DMS114 treated with DMSO at 0.1 percent for 48 hours (cell line): Measurements from ENCODE around the gene CLEC11A.

Experiments used
- DNase-seq: peaks from one replicate; lab custom pipeline; 2025; ENCODE audit not compliant: unreplicated experiment; lab: John Stamatoyannopoulos, UW

CLEC11A gene, protein sequence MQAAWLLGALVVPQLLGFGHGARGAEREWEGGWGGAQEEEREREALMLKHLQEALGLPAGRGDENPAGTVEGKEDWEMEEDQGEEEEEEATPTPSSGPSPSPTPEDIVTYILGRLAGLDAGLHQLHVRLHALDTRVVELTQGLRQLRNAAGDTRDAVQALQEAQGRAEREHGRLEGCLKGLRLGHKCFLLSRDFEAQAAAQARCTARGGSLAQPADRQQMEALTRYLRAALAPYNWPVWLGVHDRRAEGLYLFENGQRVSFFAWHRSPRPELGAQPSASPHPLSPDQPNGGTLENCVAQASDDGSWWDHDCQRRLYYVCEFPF

DNA sequence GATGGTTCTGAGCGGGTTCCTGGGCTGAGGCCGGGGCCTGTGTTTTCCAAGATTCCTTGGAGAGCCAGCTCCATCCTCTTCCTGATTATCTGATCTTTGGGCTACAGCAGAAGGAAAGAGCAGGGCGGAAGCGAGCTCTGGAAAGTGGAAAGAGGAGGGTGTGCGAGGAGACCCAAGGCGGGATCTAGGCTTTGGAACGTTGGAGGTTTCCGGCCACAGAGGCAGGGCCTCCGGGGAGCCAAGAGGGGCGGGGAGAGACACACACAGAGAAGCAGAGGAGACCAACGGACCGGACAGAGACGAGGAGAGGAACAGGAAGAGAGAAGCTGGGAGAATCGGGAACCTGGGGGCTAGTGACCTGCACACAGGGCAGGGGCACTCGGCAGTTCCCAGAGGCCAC is at the start of gene CLEC11A:
Gene CLEC11A, plus strand, starts transcription at position 296 of the 400 bp plus-strand sequence. CDS start 162 bp downstream, outside the sequence.
- DNase-seq = no peak

DNA sequence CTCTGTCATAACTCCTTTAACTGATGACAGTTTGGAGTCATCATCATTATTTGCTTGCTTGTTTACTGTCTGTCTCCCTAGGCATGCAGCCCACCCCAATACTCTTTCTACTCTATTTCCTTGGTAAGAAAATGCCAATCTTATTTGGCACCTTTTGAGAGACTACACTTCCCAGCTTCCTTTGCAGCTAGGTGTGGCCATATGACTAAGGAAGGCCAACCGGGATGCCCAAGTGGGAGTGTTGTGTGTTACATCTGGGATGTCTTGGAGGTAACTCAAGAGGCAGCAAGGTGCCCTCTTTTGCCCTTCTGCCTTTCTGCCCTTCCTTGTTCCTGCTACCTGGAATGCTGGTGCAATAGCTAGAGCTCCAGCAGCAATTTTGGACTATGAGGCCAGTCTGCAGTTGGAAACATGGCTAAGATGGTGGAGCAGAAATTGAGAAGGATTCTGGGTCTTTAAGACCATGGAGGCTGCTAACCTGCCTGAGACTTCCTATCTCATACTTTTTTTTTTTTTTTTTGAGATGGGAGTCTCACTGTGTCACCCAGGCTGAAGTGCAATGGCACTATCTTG is 46.5 kb upstream of the CLEC11A start:
- DNase-seq = no peak

GRCh38 chr19:50677636-50678035 is 45.5 kb upstream of the CLEC11A start:
- no peak for DNase-seq

- DNase-seq = no peak
Measured at GRCh38 chr19:50678323-50678722, 44.8 kb upstream of the CLEC11A start.

GRCh38 chr19:50679177-50680125 is 43.7 kb upstream of the CLEC11A start:
- peak; percentile 75 for DNase-seq

DNA sequence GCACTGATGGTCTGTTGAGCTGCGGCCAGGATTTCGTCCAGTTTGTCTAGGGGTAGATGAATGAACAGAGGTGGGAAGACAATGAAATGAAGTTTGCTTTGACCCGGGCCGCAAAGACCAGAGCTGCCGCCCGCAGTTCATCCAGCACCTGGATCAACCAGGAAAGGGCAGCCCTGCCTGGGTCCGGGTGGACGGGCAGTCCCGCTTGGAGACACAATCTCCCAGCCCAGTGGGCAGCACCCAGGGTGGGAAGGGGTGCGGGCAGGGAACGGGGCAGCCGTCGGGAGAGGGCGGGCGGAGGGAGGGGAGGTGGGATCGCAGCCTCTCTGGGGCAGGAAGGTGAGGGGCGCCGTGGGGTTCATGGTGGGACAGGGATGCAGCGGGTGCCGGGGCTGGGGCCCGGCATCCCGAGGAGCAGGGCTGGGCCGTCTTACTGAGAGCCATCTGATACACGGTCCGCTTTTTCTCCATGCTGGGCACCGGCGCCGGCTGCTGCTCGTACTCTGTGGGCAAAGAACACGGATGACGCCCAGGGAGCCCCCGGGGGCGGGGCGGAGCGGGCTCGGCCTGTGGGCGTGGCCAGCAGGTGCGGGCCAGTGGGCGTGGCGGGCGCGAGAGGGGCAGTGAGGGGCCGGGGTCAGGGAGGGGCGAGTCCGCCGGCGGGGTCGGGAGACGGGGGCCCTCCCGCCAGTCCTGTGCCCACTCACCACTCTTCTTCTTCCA is 36.7 kb upstream of the CLEC11A start:
- DNase-seq = no peak

DNA sequence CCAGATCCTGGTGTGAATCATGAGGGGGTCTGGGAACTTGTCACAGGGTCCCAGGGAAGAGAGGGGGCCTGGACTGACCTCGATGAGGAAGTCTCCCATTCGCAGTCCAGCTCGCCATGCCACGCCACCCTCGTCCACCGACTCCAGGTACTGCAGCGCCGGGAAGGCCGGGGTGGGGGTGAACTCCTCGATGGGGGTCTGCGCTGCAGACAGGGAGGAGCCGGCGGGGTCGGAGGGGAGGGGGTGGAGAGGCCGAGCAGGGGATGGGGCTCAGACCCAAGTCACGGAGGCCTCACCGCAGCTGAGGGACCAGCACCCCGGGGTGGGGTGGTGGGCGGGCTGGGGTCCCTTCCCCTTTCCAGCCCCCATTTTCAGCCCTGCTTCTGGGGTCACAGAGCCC is 34.4 kb upstream of the CLEC11A start:
- DNase-seq = no peak

DNA sequence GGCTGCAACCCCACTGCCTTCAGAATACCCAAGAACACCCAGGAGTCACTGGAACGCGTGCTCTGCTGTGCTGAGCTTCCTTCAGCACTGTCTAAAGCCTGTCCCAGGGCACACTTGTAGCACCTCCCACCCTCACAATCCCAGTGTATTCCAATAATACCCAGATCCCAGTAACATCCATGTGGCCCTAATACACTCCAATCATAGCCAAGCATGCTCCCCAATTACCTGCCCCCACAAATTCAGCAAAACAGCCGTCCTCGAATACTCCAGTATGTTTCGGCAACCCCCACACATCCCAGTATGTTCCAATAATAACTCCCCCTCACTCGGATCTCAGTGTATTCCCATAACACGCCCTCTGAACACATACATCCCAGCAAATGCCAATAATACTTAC is 32.7 kb upstream of the CLEC11A start:
- DNase-seq = no peak

DNA sequence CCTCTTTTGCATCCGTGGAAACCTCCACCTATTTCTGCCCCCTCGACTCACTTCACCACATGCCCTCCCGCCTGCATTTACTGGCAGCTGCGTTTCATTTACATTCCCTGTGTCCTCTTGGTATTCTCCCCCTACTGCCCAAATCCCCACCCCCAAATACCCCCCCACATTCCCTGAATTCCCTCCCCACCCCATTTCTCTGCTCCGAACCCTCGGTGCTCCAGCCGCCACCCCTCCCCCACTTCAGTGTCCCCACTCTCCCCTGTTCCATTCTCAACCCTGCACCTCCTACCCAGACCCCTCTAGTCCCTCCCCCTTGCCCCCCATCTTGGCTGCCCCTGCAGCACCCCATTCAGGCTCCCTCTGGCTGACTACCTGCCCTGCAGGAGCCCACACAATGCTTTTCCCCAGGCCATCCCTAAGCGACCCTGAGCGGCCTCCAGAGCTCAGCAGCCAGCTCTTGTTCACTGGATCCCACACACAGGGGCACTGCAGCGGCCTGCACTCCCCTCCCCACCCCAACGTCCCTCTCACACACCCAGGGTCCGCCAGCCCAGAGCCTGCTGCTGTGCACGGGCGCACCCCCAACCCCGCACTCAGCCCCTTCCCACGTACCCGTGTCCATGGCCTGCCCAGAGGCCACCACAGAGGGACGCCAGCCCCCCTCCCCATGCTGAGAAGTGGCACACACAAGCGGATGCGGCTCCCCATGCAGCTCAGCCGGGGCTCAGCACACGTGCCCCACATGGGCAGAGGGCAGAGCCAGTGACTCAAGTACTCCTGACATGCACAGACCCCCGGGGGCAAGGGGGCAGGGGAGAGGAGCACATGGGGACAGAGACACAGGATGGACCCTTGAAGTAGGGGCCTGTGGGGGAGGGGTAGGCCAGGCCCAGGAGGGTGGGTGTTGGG is 29.8 kb upstream of the CLEC11A start:
- no peak for DNase-seq

- DNase-seq = no peak
Measured at GRCh38 chr19:50694815-50695145, 28.4 kb upstream of the CLEC11A start.

DNA sequence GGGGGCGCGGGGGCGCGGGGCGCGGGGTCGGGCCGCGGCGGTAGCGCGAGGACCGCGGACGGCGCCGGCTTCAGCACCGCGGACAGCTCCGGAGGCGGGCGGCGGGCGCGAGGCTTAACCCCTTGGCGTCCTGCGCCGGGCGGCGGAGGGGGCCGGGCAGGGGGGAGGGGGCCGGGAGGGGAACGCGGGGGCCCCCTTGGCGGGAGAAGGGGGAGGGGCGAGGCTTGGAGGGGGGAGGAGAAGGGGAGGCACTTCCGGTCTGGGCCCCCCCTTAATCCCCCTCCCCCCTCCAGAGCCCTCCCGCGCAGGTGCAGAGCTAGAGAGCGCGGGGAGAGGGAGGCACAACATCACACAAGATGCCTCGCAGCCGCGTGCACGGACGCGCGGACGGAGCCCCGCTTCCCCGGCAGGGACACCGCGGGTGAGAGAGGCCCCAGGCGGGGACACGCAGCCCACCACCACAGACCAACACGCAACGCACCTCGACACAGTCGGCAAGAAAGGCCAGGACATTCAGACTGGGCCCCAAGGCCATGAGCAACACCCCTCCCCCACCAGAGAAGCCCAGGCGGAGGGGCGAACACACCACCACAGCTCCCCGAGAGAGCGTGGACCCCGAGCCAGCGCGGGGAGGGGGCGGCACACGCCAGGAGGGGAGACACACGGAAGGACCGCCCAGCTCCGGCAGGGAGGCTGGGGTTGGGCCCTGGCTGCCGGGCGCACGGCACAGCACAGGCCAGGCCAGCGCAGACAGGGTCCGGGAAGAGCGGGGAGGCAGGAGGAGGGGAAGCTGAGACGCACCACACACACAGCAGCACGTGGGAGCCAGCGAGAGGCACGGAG is 27.7 kb upstream of the CLEC11A start:
- no peak for DNase-seq

DNA sequence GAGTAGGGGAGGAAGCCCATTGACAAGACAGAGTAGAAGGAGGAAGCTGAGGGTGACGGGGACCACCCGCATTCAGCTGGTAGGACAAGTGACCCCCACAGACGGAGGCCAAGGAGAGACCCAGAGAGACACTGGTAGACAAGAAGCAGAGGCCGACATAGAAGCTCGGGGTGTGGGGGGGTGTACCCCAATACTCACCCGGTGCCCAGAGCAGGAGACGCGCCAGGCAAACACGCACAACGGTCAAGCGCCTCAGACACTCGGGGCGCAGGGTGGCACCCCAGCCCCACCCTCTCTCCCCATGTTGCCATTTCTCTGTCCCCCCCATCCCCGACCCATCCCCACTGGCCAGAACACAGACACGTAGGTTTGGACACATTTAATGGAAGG is 27.1 kb upstream of the CLEC11A start:
- DNase-seq = no peak

DNA sequence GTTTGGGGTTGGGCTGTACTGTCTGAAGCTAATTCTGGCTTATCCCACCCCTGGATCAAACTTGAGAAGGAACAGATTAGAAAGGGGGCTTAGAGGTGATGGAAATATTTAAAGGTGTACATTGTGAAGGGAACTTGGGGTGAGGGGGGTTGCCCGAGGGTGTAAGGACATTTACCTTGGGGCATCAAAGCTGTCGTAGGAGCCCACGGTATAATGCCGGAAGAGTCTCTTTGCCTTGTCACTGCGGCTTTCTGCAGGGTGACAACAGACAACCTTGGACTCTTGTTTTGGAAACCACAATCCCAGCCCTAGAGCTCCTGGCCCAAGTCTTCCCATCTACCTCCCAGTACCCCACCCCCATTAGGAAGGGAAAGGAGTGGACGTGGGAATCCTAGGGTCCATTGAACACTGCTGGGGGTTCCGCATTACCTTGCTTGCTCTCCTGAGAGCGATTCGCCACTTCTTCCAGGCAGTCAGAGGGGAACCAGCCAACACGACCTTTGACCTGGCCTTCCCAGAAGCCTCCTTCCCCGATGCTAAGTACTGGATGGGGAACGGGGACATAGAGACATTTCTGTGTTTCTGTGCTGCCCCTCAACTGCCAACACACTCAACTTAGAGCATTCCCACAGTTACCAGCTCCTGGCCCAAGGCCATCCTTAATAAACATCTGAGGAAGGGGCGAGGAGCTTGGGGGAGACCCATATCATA is 25.6 kb upstream of the CLEC11A start:
- DNase-seq = no peak

DNA sequence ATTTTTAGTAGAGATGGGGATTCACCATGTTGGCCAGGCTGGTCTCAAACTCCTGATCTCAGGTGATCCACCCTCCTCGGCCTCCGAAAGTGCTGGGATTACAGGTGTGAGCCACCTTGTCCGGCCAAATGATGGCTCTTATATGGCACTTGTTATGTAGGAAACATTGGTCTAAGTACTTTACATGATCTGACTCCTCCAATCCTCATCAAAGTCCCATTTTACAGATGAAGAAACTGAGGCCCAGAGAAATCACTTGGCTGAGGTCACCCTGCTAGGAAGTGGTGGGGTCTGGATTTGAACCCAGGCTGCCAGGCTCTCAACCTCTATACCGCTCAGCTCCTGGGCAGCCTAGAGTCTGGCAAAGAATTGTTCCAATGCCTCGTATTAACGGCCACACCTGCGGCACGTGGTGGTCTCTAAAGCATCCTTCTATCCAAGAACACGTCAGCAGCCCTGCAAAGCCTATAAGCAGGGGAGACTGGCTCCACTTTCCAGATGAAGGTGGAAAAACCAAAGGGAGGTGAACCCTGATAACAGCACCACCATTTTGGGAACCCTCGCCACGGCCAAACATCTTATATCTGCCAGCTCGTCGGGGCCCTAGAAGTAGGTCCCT is 21.7 kb upstream of the CLEC11A start:
- no peak for DNase-seq

- no peak for DNase-seq
Measured at GRCh38 chr19:50702158-50702870, 20.9 kb upstream of the CLEC11A start.

DNA sequence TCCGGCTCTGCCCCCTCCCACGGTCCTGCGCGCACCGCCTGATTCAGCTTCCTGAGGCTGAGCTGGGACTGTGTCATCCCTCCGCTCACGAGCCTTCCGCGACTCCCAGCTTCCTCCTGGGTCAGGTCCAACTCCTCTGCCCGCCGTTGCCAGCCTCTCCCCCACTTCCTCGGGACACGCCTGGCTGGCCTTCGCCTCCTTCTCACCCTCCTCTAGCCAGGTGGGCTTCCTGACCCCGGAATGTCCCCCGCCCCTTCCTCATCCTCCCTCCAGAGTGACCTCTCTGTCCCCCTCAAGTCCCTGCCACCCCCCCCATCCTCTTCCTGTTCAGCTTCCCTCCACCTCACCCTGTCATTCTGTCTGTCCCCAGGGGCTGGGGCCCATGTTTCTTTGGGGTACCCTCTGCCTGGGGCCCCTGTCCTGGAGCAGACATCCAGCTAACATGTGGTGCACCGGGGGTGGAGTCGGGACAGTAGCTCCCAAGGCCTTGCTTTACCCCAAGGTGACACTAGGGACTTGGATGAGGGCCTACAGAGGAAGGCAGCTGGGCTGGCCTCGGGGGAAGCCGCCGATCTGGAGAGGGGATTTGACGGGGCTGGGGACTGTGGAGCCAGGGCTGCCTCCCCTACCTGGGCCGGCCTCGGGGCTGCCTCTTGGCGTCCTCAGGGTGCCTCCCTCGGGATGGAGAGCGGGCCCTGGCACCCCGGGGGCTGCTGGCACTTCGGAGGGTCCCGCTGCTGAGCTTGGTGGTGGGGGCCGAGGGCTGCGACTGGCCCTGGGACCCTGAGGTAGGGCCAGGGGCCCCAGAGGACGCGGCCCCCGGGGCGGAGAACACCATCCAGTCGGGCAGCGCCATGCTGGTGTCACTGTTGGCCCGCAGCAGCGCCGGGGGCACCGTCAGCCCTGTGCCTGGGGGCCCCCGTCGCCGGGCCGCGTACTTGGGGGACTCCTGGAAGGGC is 20.0 kb upstream of the CLEC11A start:
- DNase-seq = no peak
